ENCODE measurements around the gene FOXI3. TPM values are rescaled to one million over a fixed set of nuclear protein-coding genes. Genes with fewer than 3 reads are reported as not detected.

Gene FOXI3
- total RNA-seq, 1 donor from 2014 or later, result not detected

DNA sequence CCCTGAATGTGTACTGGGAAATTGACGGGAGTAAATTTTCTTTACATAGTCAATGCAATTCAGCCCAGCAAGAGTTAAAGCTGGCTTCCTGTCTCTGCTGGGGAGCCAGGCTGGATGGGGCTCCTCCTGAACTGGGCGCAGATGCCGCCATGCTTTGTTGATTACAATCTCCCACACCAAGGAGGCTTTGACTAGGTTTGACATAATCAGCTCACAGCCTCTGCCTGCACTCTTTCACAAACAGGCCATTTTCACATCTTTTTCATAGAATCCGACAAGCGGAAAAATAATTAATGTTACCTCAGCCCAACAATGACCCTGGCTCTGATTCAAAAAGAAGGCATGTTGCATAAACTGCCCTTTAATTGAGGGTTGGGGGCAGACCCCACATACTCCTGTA, 54.3 kb downstream of the FOXI3 start:
- TF ChIP-seq, protein P1, sequence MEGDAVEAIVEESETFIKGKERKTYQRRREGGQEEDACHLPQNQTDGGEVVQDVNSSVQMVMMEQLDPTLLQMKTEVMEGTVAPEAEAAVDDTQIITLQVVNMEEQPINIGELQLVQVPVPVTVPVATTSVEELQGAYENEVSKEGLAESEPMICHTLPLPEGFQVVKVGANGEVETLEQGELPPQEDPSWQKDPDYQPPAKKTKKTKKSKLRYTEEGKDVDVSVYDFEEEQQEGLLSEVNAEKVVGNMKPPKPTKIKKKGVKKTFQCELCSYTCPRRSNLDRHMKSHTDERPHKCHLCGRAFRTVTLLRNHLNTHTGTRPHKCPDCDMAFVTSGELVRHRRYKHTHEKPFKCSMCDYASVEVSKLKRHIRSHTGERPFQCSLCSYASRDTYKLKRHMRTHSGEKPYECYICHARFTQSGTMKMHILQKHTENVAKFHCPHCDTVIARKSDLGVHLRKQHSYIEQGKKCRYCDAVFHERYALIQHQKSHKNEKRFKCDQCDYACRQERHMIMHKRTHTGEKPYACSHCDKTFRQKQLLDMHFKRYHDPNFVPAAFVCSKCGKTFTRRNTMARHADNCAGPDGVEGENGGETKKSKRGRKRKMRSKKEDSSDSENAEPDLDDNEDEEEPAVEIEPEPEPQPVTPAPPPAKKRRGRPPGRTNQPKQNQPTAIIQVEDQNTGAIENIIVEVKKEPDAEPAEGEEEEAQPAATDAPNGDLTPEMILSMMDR (IDR thresholded peaks at IDR 0.05), result no peak
- Histone ChIP-seq H3K27me3 (no peaks in the 10 kb centered on the region), H3K9me3 (peaks cover 0 to 4% of the 10 kb centered on the region in 2 donors), H3K4me1 (no peaks in the 10 kb centered on the region), H3K36me3 (no peaks in the 10 kb centered on the region), H3K4me3 (no peak overlapping the region), H3K27ac (no peak overlapping the region)
- intact Hi-C loops (cut with DNase I), result no loop called here
- no peak for DNase-seq (ENCODE audit: low spot score in 2 of 2)

Other genes with a start within 250 kb of the FOXI3 start
- gene EIF2AK3, start 174.8 kb upstream of the FOXI3 start, total RNA-seq, result 6.5 TPM
- gene RPIA, start 239.0 kb upstream of the FOXI3 start, total RNA-seq, result 4.4 TPM

Measured in ascending aorta (tissue), 2 donors.